Cardiac atrium fibroblast (primary cell): ENCODE data around the gene CAVIN3. TPM values are rescaled to one million over a fixed set of nuclear protein-coding genes. Genes with fewer than 3 reads are reported as not detected.

Source experiments
- total RNA-seq: library from RNA; depleted of rRNA; stranded (reverse); fragments of >200 nt; gene quantifications from 2 replicates; pipeline ENCODE4 v1.2.3, GENCODE V29; 2015

The CAVIN3 gene, protein sequence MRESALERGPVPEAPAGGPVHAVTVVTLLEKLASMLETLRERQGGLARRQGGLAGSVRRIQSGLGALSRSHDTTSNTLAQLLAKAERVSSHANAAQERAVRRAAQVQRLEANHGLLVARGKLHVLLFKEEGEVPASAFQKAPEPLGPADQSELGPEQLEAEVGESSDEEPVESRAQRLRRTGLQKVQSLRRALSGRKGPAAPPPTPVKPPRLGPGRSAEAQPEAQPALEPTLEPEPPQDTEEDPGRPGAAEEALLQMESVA
- 318 and 495 TPM in 2 replicates for total RNA-seq

DNA sequence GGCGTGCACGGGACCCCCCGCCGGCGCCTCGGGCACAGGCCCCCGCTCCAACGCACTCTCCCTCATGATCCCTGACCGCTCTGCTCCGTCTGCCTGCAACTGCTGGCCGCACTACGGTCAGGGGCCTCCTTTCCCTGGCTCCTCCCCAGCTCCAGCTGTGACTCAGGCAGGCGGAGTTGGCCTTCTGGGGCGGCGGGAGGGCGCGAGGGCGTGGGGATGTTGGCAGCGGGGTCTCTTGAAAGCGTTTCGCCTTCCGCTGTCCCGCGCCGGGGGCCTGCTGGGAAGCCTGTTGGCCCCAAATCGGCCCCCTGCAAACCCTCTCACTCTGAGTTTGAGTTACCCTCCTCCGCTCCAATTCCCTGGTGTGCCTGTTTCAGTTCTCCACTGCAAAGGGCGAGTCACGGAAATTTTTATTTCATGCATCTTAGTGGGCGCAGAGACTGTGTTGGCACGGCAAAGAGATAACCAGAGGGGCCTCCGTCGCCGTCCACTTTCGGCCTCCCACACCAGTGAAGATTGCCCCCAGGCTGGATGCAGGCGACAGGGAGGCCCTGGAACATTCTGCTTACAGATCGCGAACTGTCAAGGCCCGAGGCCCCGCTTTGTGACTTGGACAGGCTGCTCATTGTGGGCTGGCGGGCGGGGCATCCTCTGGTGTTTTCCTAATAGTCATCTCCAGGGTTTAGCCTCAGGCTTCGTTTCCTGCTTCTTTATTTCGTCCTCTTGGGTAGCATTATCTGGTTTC, at the start of gene CAVIN3:
Gene CAVIN3, minus strand, starts transcription at position 91 of the 745 bp plus-strand sequence. Its CDS starts 25 bp downstream, at position 66.

Other genes starting within 250 kb of the CAVIN3 start
- not detected in 2 replicates for gene OR56B4, start 212.8 kb downstream of the CAVIN3 start, total RNA-seq
- gene OR52B2, start 150.2 kb downstream of the CAVIN3 start, total RNA-seq, result not detected in 2 replicates
- gene OR52W1, start 121.3 kb downstream of the CAVIN3 start, total RNA-seq, result not detected in 2 replicates
- gene C11orf42, start 114.9 kb downstream of the CAVIN3 start, total RNA-seq, result not detected in 2 replicates
- gene FHIP1B, start 85.9 kb downstream of the CAVIN3 start, total RNA-seq, result 8.1 and 14.3 TPM in 2 replicates
- not detected in 2 replicates for gene CNGA4, start 81.4 kb downstream of the CAVIN3 start, total RNA-seq
- not detected in 2 replicates for gene CCKBR, start 60.7 kb downstream of the CAVIN3 start, total RNA-seq
- gene SMPD1, start 70.0 kb upstream of the CAVIN3 start, total RNA-seq, result 58.9 and 73.5 TPM in 2 replicates
- gene APBB1, start 98.6 kb upstream of the CAVIN3 start, total RNA-seq, result 28.7 and 40.3 TPM in 2 replicates
- 0.49 TPM in 1 of 2 replicates, not detected in the other for gene HPX, start 120.5 kb upstream of the CAVIN3 start, total RNA-seq
- 14.4 and 18.6 TPM in 2 replicates for gene TRIM3, start 153.4 kb upstream of the CAVIN3 start, total RNA-seq
- gene ARFIP2, start 160.8 kb upstream of the CAVIN3 start, total RNA-seq, result 54.3 and 73.7 TPM in 2 replicates
- gene TIMM10B, start 161.0 kb upstream of the CAVIN3 start, total RNA-seq, result 17.3 and 34.3 TPM in 2 replicates
- gene DNHD1, start 176.8 kb upstream of the CAVIN3 start, total RNA-seq, result 1.9 and 2.2 TPM in 2 replicates